Small intestine (tissue), 7 donors: ENCODE data around the gene TMEM63C. TPM values are rescaled to one million over a fixed set of nuclear protein-coding genes. Genes with fewer than 3 reads are reported as not detected.

Source experiments
- DNase-seq, 2 donors: peaks; one replicate each; pipeline versions ENCODE4 v3.0.0 to v3.0.0-alpha.2; 2013
- FAIRE-seq: peaks from 2 replicates; lab custom pipeline; 2012; peaks lifted over from hg19 to GRCh38; lab: Jason Lieb, UNC
- H3K27ac ChIP-seq, 3 donors: one replicate each; pipeline ENCODE4 v1.5.1; 2013; ENCODE audit warnings: low read length in 2 of 3, mild to moderate bottlenecking in 2 of 3, control low read depth in 1 of 3, inconsistent platforms in 1 of 3, low read depth in 1 of 3, moderate library complexity in 1 of 3
- H3K27me3 ChIP-seq, 3 donors: one replicate each; pipeline ENCODE4 v1.6.1; 2013; ENCODE audit warnings: low read length in 3 of 3, inconsistent platforms in 1 of 3; ENCODE audit not compliant: control insufficient read depth in 3 of 3, insufficient read depth in 3 of 3
- H3K36me3 ChIP-seq, 3 donors: one replicate each; pipeline ENCODE4 v1.6.1; 2013; ENCODE audit warnings: low read length in 3 of 3, inconsistent platforms in 1 of 3, low read depth in 1 of 3, mild to moderate bottlenecking in 1 of 3, moderate library complexity in 1 of 3; ENCODE audit not compliant: control insufficient read depth in 3 of 3, insufficient read depth in 2 of 3
- H3K4me1 ChIP-seq, 3 donors: one replicate each; pipeline ENCODE4 v1.6.1; 2013; ENCODE audit warnings: low read length in 2 of 3, inconsistent platforms in 1 of 3, low read depth in 1 of 3, mild to moderate bottlenecking in 1 of 3, moderate library complexity in 1 of 3; ENCODE audit not compliant: control insufficient read depth in 3 of 3, insufficient read depth in 2 of 3
- H3K4me3 ChIP-seq, 3 donors: one replicate each; pipeline ENCODE4 v1.5.1; 2013; ENCODE audit warnings: low read length in 3 of 3, control low read depth in 1 of 3, inconsistent platforms in 1 of 3, low read depth in 1 of 3, mild to moderate bottlenecking in 1 of 3, moderate library complexity in 1 of 3
- H3K9me3 ChIP-seq, 2 donors: one replicate each; pipeline ENCODE4 v1.6.1; 2013; ENCODE audit warnings: low read depth in 1 of 2, low read length in 1 of 2; ENCODE audit not compliant: control insufficient read depth in 2 of 2, insufficient read depth in 1 of 2
- WGBS, 3 donors: extraction: QIAGEN DNeasy Blood & Tissue Kit; methylation state at CpG; one replicate each; pipeline ENCODE4 v1.1.7; 2013; 5-methylcytosine and 5-hydroxymethylcytosine counted together
- polyA plus RNA-seq, 4 donors: library from polyadenylated mRNA; stranded (reverse) in 3 of 4; unstranded in 1 of 4; fragments of 200-250 nt in 3 of 4; fragments of 120-200 nt in 1 of 4; gene quantifications; one replicate each; pipeline versions ENCODE4 v1.2.1 to v1.2.3, GENCODE V29; 2013
- donor health status: healthy with polysubstance abuse.
- donor health status: control.
- donor health status: control.
- donor health status: Bipolar disorder and iron deficiency.
- donor health status: healthy.

The TMEM63C gene
- polyA plus RNA-seq, 4 donors = 0.27 to 9.4 (median 2.0) TPM; not detected in 1

DNA sequence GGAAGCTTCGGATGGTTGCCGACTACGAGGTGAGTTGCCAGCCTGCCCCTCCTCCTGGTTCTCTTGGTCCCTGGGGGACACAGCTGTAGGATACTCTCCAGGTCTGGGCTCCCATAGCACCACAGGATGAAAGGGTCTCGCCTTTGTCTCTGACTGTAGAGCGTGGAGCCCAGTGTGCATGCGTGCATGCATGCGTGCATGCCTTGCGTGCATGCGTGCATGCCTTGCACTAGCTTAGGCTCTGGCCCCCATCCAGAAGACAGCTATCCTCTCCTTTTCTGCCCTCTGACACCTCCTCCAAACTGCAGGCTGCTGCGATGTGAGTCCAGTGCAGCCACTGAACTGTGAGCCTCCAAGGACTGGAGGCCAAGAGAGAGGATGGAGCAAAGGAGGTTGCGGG lies 70.3 kb downstream of the TMEM63C start:
- no peak for DNase-seq

GRCh38 chr14:77253333-77254190 lies 72.0 kb downstream of the TMEM63C start:
- no peak for DNase-seq
- Histone ChIP-seq H3K36me3 (peaks cover 0 to 7% (median 0%) of the 10 kb centered on the region in 3 donors), H3K4me1 (no peaks in the 10 kb centered on the region), H3K27ac (no peak overlapping the region), H3K4me3 (no peak overlapping the region), H3K27me3 (no peaks in the 10 kb centered on the region), H3K9me3 (no peaks in the 10 kb centered on the region)
- no peak for FAIRE-seq
- WGBS, 3 donors = 60 to 67% (median 66%) methylated on average over 20 of the region's 20 CpGs

More for the DNA sequence above, 70.3 kb downstream of the TMEM63C start:
- WGBS, 3 donors = 93 to 94% (median 94%) methylated on average over 11 of the region's 11 CpGs
- no peaks in the 10 kb centered on the region for H3K27me3 ChIP-seq
- no peak overlapping the region for H3K4me3 ChIP-seq
- FAIRE-seq = no peak
- no peak overlapping the region for H3K27ac ChIP-seq
- no peaks in the 10 kb centered on the region for H3K4me1 ChIP-seq
- no peaks in the 10 kb centered on the region for H3K9me3 ChIP-seq
- H3K36me3 ChIP-seq = peaks cover 0 to 10% (median 0%) of the 10 kb centered on the region in 3 donors

- peaks cover 0 to 2% (median 0%) of the 10 kb centered on the region in 3 donors for H3K36me3 ChIP-seq
- no peaks in the 10 kb centered on the region for H3K4me1 ChIP-seq
- WGBS, 3 donors = 81 to 94% (median 89%) methylated on average over 8 of the region's 8 CpGs
- no peaks in the 10 kb centered on the region for H3K9me3 ChIP-seq
- FAIRE-seq (no peak), DNase-seq (no peak)
- H3K4me3 ChIP-seq = no peak overlapping the region
- H3K27ac ChIP-seq = no peak overlapping the region
- no peaks in the 10 kb centered on the region for H3K27me3 ChIP-seq
Observed at GRCh38 chr14:77256694-77257093, 75.1 kb downstream of the TMEM63C start.

GRCh38 chr14:77257700-77258099 lies 76.1 kb downstream of the TMEM63C start:
- no peak for DNase-seq
- H3K27me3 ChIP-seq = no peaks in the 10 kb centered on the region
- 82 to 87% (median 84%) methylated on average over 10 of the region's 10 CpGs for WGBS, 3 donors
- H3K9me3 ChIP-seq = no peaks in the 10 kb centered on the region
- FAIRE-seq = no peak
- peaks cover 0 to 2% (median 0%) of the 10 kb centered on the region in 3 donors for H3K36me3 ChIP-seq
- H3K4me3 ChIP-seq = no peak overlapping the region
- H3K27ac ChIP-seq = no peak overlapping the region
- no peaks in the 10 kb centered on the region for H3K4me1 ChIP-seq

DNA sequence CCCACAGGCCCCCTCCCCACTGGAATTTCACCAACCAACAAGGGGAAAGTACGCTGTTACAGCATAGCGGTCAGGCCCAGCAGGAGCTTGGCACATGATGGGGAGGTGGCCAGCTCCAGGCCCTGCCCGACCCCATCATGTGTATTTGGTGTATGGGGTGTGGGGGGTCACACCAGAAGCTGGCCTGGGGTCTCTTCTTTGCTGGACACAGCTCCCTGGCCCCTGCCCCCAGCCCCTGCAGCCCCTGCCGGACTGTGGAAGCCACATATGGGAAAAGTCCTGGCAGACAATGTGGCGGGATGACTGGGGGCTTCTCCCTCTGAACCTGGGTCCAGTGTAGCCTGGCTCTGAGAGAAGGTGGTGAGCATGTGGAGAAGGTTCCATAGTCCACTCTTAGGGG lies 77.0 kb downstream of the TMEM63C start:
- peaks cover 0 to 2% (median 0%) of the 10 kb centered on the region in 3 donors for H3K36me3 ChIP-seq
- H3K9me3 ChIP-seq = no peaks in the 10 kb centered on the region
- 74 to 87% (median 76%) methylated on average over 5 of the region's 5 CpGs for WGBS, 3 donors
- DNase-seq (no peak), FAIRE-seq (no peak)
- H3K4me1 ChIP-seq = no peaks in the 10 kb centered on the region
- no peak overlapping the region for H3K27ac ChIP-seq
- H3K4me3 ChIP-seq = no peak overlapping the region
- H3K27me3 ChIP-seq = no peaks in the 10 kb centered on the region

GRCh38 chr14:77259025-77259715 lies 77.6 kb downstream of the TMEM63C start:
- H3K9me3 ChIP-seq = no peaks in the 10 kb centered on the region
- FAIRE-seq = no peak
- WGBS, 3 donors = 30 to 57% (median 52%) methylated on average over 9 to 11 of the region's 11 CpGs
- H3K36me3 ChIP-seq = no peaks in the 10 kb centered on the region
- no peak overlapping the region for H3K4me3 ChIP-seq
- no peaks in the 10 kb centered on the region for H3K27me3 ChIP-seq
- DNase-seq = no peak
- no peak overlapping the region for H3K27ac ChIP-seq
- H3K4me1 ChIP-seq = no peaks in the 10 kb centered on the region

DNA sequence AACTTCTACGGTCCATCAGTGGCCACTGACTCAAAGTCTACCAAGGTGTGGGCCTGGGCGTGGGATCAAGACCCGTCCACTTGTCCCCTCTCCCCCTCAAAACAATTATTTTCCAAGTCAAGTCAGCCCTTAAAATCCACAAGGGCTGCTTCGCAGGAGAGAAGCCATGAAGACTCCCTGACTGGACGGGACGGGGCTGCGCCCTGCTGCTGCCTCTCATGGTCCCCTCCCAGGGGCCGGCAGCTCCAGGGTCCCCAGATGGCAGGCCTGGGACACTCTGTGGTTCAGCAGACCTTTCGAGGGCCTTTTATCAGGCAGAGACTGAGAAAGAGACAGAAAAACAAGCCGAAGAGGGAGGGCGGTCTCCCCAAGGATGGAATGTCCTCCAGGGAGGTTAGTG lies 78.6 kb downstream of the TMEM63C start:
- no peaks in the 10 kb centered on the region for H3K9me3 ChIP-seq
- FAIRE-seq (no peak), DNase-seq (no peak)
- no peaks in the 10 kb centered on the region for H3K4me1 ChIP-seq
- WGBS, 3 donors = 75 to 90% (median 87%) methylated on average over 11 of the region's 11 CpGs
- H3K4me3 ChIP-seq = no peak overlapping the region
- no peak overlapping the region for H3K27ac ChIP-seq
- no peaks in the 10 kb centered on the region for H3K36me3 ChIP-seq
- H3K27me3 ChIP-seq = no peaks in the 10 kb centered on the region

GRCh38 chr14:77260631-77261030 lies 79.0 kb downstream of the TMEM63C start:
- no peak for DNase-seq
- no peak overlapping the region for H3K4me3 ChIP-seq
- H3K4me1 ChIP-seq = no peaks in the 10 kb centered on the region
- WGBS, 3 donors = 31 to 53% (median 48%) methylated on average over 9 to 10 of the region's 10 CpGs
- H3K27ac ChIP-seq = no peak overlapping the region
- H3K36me3 ChIP-seq = no peaks in the 10 kb centered on the region
- no peak for FAIRE-seq
- H3K9me3 ChIP-seq = no peaks in the 10 kb centered on the region
- peaks cover 0 to under 1% (median 0%) of the 10 kb centered on the region in 3 donors for H3K27me3 ChIP-seq
